ENCODE results near the gene ALDH1A1.

The ALDH1A1 gene

GRCh38 chr9:72979405-72980100 lies 26.7 kb upstream of the ALDH1A1 start:
- no peak for DNase-seq (ENCODE audit: low read depth, low spot score)

- no peak for DNase-seq (ENCODE audit: low read depth, low spot score)
Measured at GRCh38 chr9:72978744-72979143, 25.9 kb upstream of the ALDH1A1 start.

GRCh38 chr9:72977670-72978069 lies 24.8 kb upstream of the ALDH1A1 start:
- no peak for DNase-seq (ENCODE audit: low read depth, low spot score)

GRCh38 chr9:72974501-72974900 lies 21.6 kb upstream of the ALDH1A1 start:
- no peak for DNase-seq (ENCODE audit: low read depth, low spot score)

GRCh38 chr9:72972636-72973035 lies 19.8 kb upstream of the ALDH1A1 start:
- DNase-seq (ENCODE audit: low read depth, low spot score): no peak

GRCh38 chr9:72971411-72971810 lies 18.6 kb upstream of the ALDH1A1 start:
- no peak for DNase-seq (ENCODE audit: low read depth, low spot score)

GRCh38 chr9:72960446-72960845 lies 7.6 kb upstream of the ALDH1A1 start:
- no peak for DNase-seq (ENCODE audit: low read depth, low spot score)

GRCh38 chr9:72958485-72959281 lies 5.8 kb upstream of the ALDH1A1 start:
- no peak for DNase-seq (ENCODE audit: low read depth, low spot score)

- DNase-seq (ENCODE audit: low read depth, low spot score): no peak
Measured at GRCh38 chr9:72955571-72955970, 2.7 kb upstream of the ALDH1A1 start.

GRCh38 chr9:72955126-72955455 lies 2.2 kb upstream of the ALDH1A1 start:
- no peak for DNase-seq (ENCODE audit: low read depth, low spot score)

- DNase-seq (ENCODE audit: low read depth, low spot score): no peak
Measured at GRCh38 chr9:72954431-72955125, 1.7 kb upstream of the ALDH1A1 start.

GRCh38 chr9:72952381-72952690 lies 517 bp downstream of the ALDH1A1 start:
- no peak for DNase-seq (ENCODE audit: low read depth, low spot score)

- DNase-seq (ENCODE audit: low read depth, low spot score): no peak
Measured at GRCh38 chr9:72951520-72952380, 1.1 kb downstream of the ALDH1A1 start.

GRCh38 chr9:72950875-72951442 lies 1.9 kb downstream of the ALDH1A1 start:
- no peak for DNase-seq (ENCODE audit: low read depth, low spot score)

- no peak for DNase-seq (ENCODE audit: low read depth, low spot score)
Measured at GRCh38 chr9:72949918-72950325, 2.9 kb downstream of the ALDH1A1 start.

- DNase-seq (ENCODE audit: low read depth, low spot score): no peak
Measured at GRCh38 chr9:72949244-72949582, 3.6 kb downstream of the ALDH1A1 start.

- no peak for DNase-seq (ENCODE audit: low read depth, low spot score)
Measured at GRCh38 chr9:72948575-72949243, 4.1 kb downstream of the ALDH1A1 start.

- DNase-seq (ENCODE audit: low read depth, low spot score): no peak
Measured at GRCh38 chr9:72947984-72948465, 4.8 kb downstream of the ALDH1A1 start.

- DNase-seq (ENCODE audit: low read depth, low spot score): no peak
Measured at GRCh38 chr9:72946821-72947220, 6.0 kb downstream of the ALDH1A1 start.

- no peak for DNase-seq (ENCODE audit: low read depth, low spot score)
Measured at GRCh38 chr9:72946318-72946717, 6.5 kb downstream of the ALDH1A1 start.

GRCh38 chr9:72945391-72945790 lies 7.5 kb downstream of the ALDH1A1 start:
- no peak for DNase-seq (ENCODE audit: low read depth, low spot score)

Measured in smooth muscle cell of the brain vasculature (primary cell).